DND-41 (cell line): ENCODE data around the gene NUTF2.
"Not testable (repeated sequence)": the region's sequence is repeated elsewhere in the genome, so short reads cannot be mapped to it uniquely, and the experiment has no call there.

Source experiments
- ATAC-seq: fragments of 200-7000 bp; cut with Tn5 transposase; 3 replicates; pipeline ENCODE4 v1.9.1; 2021; ENCODE audit warnings: low read depth; ENCODE audit not compliant: insufficient read depth
- DNase-seq: peaks from one replicate; pipeline ENCODE4 v3.0.0-alpha.2; 2020
- H2AFZ ChIP-seq: 2 replicates; pipeline ENCODE4 v1.6.0; 2012; ENCODE audit warnings: low read depth, low read length
- H3K27ac ChIP-seq: 2 replicates; pipeline ENCODE4 v1.5.1; 2012; ENCODE audit warnings: low read length, inconsistent platforms
- H3K27me3 ChIP-seq: fragments of 200-600 bp; sonication (generic); 2 replicates; pipeline ENCODE4 v1.6.0; 2012; ENCODE audit warnings: low read length, mild to moderate bottlenecking, inconsistent platforms; ENCODE audit not compliant: insufficient read depth, poor library complexity
- H3K36me3 ChIP-seq: 2 replicates; pipeline ENCODE4 v1.5.1; 2012; ENCODE audit warnings: low read length, inconsistent platforms; ENCODE audit not compliant: insufficient read depth
- H3K4me1 ChIP-seq: 2 replicates; pipeline ENCODE4 v1.5.1; 2012; ENCODE audit warnings: mild to moderate bottlenecking, low read length; ENCODE audit not compliant: insufficient read depth
- H3K4me2 ChIP-seq: 2 replicates; pipeline ENCODE4 v1.6.0; 2012; ENCODE audit warnings: mild to moderate bottlenecking, moderate library complexity, low read length, inconsistent platforms; ENCODE audit not compliant: insufficient read depth
- H3K4me3 ChIP-seq, 2 experiments: fragments of 200-600 bp in 1 of 2; shearing (Covaris generic) in 1 of 2; 2 replicates each; pipeline ENCODE4 v1.5.1; 2012 to 2016; ENCODE audit warnings: inconsistent platforms in 2 of 2, low read length in 2 of 2, mild to moderate bottlenecking in 2 of 2, low read depth in 1 of 2, moderate library complexity in 1 of 2
- H3K79me2 ChIP-seq: 2 replicates; pipeline ENCODE4 v1.6.0; 2012; ENCODE audit warnings: low read length, inconsistent platforms; ENCODE audit not compliant: insufficient read depth
- H3K9ac ChIP-seq: 2 replicates; pipeline ENCODE4 v1.6.0; 2012; ENCODE audit warnings: low read depth, mild to moderate bottlenecking, inconsistent platforms, low read length, moderate library complexity
- H3K9me3 ChIP-seq: 2 replicates; pipeline ENCODE4 v1.5.1; 2012; ENCODE audit warnings: low read length, moderate library complexity, mild to moderate bottlenecking, inconsistent platforms; ENCODE audit not compliant: insufficient read depth, severe bottlenecking
- H4K20me1 ChIP-seq: 2 replicates; pipeline ENCODE4 v1.6.0; 2012; ENCODE audit warnings: low read length; ENCODE audit not compliant: insufficient read depth
- CTCF ChIP-seq: IDR thresholded peaks from 2 replicates; pipeline ENCODE4 v1.5.1; 2012; ENCODE audit warnings: borderline replicate concordance, low read length, moderate library complexity, mild to moderate bottlenecking; ENCODE audit not compliant: poor library complexity, severe bottlenecking; ENCODE audit errors: extremely low read depth
- EZH2 ChIP-seq: IDR thresholded peaks from 3 replicates; pipeline ENCODE4 v1.6.1; 2012; ENCODE audit warnings: borderline replicate concordance, low read depth, mild to moderate bottlenecking, moderate library complexity, low read length, inconsistent platforms; ENCODE audit not compliant: severe bottlenecking

NUTF2 gene

GRCh38 chr16:67914758-67915495, 68.2 kb downstream of the NUTF2 start:
- peaks cover 55% of the 10 kb centered on the region for H3K36me3 ChIP-seq
- TF ChIP-seq EZH2 = no peak
- no peak for TF ChIP-seq CTCF
- no peak overlapping the region for H3K4me2 ChIP-seq
- H4K20me1 ChIP-seq = peaks cover 35% of the 10 kb centered on the region
- no peak overlapping the region for H2AFZ ChIP-seq
- no peak overlapping the region for H3K27ac ChIP-seq
- H3K27me3 ChIP-seq = no peaks in the 10 kb centered on the region
- H3K9ac ChIP-seq = no peak overlapping the region
- peaks cover 6% of the 10 kb centered on the region for H3K4me1 ChIP-seq
- ATAC-seq (no peak), DNase-seq (no peak)
- H3K9me3 ChIP-seq = no peaks in the 10 kb centered on the region
- peaks cover 33% of the 10 kb centered on the region for H3K79me2 ChIP-seq
- H3K4me3 ChIP-seq = no peak overlapping the region

DNA sequence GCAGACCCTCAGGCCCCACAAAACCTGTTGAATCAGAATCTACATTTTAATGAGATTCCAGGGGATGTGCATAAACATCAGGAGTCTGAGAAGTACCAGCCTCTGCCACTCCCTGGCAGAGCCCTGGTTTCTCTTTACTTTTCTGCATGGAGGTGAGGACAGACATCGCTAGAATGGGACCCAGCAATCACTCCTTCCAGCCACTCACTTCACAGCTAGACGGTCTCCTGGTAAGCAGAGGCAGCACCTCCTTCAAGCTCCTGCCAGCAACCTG, 68.7 kb downstream of the NUTF2 start:
- H3K27me3 ChIP-seq, ATAC-seq, DNase-seq, H2AFZ ChIP-seq, H3K4me2 ChIP-seq, H3K4me1 ChIP-seq, H3K9ac ChIP-seq, H3K27ac ChIP-seq, H3K4me3 ChIP-seq, H3K9me3 ChIP-seq: not testable (repeated sequence)
- Histone ChIP-seq H3K79me2 (peaks cover 33% of the 10 kb centered on the region), H3K36me3 (peaks cover 56% of the 10 kb centered on the region), H4K20me1 (peaks cover 35% of the 10 kb centered on the region)

- ATAC-seq = no peak
- H3K4me2 ChIP-seq = no peak overlapping the region
- H3K36me3 ChIP-seq = peaks cover 56% of the 10 kb centered on the region
- H4K20me1 ChIP-seq = peaks cover 35% of the 10 kb centered on the region
- no peaks in the 10 kb centered on the region for H3K4me1 ChIP-seq
- H3K79me2 ChIP-seq = peaks cover 33% of the 10 kb centered on the region
- no peaks in the 10 kb centered on the region for H3K9me3 ChIP-seq
- no peak overlapping the region for H2AFZ ChIP-seq
- no peak overlapping the region for H3K4me3 ChIP-seq
- no peaks in the 10 kb centered on the region for H3K27me3 ChIP-seq
- no peak for DNase-seq
- no peak for TF ChIP-seq CTCF
- H3K9ac ChIP-seq = no peak overlapping the region
- no peak overlapping the region for H3K27ac ChIP-seq
Measured at GRCh38 chr16:67915831-67916723, 69.3 kb downstream of the NUTF2 start.

DNA sequence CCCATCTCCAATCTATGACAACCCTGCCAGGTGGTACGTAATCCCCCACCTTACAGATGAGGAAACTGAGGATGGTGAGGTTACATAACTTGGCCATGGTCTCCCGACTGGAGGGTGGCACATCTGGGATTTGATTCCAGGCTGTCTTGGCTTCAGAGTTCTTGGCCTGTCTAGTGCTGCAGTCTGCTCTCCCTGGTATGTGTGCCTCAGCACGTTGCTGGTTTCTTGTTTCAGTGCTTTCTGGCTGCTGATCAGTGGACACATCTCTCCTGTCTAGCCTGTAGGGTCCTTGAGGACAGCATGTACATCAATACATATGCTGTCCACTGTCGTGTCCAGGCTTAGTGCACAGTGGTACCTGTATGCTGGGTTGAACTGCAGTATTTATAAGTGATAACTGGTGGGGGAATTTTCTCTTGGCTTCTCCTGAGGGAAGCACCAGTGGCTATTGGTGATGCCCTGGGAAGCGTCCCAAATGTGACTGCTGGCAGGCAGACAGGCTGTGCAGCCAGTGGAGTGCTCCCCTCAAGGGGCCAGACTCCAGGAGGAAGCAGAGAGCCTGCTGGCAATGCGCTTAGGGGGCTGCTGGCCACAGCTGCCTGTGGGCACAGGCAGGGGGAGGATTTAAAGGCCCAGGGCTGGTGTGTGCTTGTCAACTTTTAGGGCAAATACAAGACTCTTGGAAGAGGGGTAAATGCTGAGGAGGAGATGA, 70.6 kb downstream of the NUTF2 start:
- Histone ChIP-seq H2AFZ (no peak overlapping the region), H4K20me1 (peaks cover 38% of the 10 kb centered on the region), H3K27ac (no peak overlapping the region; the same call in 1 of the 2 replicates), H3K27me3 (no peaks in the 10 kb centered on the region), H3K36me3 (peaks cover 49% of the 10 kb centered on the region), H3K4me2 (no peak overlapping the region), H3K79me2 (peaks cover 33% of the 10 kb centered on the region), H3K4me1 (no peaks in the 10 kb centered on the region), H3K9ac (no peak overlapping the region), H3K4me3 (no peak overlapping the region), H3K9me3 (no peaks in the 10 kb centered on the region)
- DNase-seq (no peak), ATAC-seq (no peak)
- TF ChIP-seq EZH2 (no peak), CTCF (no peak)
